GM18951 (cell line): ENCODE measurements around the gene LRP6.
"Not testable (repeated sequence)": the region's sequence is repeated elsewhere in the genome, so short reads cannot be mapped to it uniquely, and the experiment has no call there.

Experiments used
- POLR2A ChIP-seq: IDR thresholded peaks from 4 replicates; pipeline ENCODE4 v1.6.1; 2011; ENCODE audit warnings: mild to moderate bottlenecking; ENCODE audit not compliant: insufficient read length, insufficient read depth; ENCODE audit errors: extremely low read depth
- in situ Hi-C: fragments of 300-500 bp; cut with MboI; formaldehyde crosslinking; loops from one replicate; pipeline ENCODE4 v1.12.0; 2022; ENCODE audit warnings: low sequenced_read_pairs, mixed read lengths, inconsistent platforms; ENCODE audit not compliant: unreplicated experiment

Gene LRP6

DNA sequence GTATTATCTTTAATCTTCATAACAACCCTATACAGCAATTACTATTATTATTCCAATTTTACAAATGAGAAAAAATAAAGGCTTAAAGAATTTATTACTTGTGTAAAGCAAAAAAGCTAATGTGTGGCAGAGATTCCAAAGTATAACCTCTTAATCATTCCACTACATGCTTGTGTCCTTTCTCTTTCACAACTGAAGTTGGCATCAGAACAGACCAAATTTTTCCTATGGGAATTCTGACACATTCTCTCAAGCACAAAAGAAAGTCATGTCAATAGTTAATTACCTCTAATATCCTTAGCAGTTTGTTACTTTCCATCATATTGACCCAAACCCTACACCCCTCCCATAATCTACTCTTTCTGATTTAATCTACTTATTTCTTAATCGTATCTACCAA, 109.4 kb downstream of the LRP6 start:
- in situ Hi-C loops, result no loop called here
- no peak for TF ChIP-seq POLR2A

DNA sequence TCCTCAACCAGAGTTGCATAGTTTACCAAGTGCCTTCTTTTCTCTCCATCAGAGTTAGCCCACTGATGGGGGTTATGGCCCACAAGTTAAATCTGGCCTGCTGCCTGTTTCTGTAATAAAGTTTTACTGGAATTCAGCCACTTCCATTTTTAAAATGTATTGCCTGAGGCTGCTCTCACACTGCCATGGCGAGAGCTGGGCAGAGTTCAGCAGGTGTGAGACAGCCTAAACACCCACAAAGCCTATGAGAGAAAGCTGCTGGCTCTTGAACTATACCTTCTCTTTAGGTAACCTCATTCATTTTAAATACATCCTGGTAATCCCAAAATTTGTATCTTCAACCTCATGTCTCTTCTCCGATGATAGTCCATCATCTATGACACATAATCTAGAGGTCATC, 110.0 kb downstream of the LRP6 start:
- in situ Hi-C loops, result no loop called here
- TF ChIP-seq POLR2A, result no peak

DNA sequence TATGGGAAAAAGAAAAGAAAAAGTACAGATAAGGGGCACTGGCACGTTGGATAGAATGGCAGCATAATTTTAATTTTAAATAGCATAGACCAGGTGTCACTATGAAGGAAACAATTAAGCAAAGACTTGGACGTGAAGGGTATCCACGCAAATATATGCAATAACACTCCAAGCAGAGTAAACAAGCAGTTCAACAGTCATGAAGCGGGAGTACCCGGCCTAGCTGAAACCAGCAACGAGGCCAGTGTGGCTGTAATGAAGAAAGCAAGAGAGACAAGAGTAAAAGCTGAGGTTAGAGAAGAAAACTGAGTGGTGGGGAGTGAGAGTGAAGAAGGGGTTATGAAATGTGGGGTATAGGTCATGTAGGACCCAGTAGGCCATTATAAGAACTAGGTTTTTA, 110.7 kb downstream of the LRP6 start:
- no peak for TF ChIP-seq POLR2A
- in situ Hi-C loops, result no loop called here

DNA sequence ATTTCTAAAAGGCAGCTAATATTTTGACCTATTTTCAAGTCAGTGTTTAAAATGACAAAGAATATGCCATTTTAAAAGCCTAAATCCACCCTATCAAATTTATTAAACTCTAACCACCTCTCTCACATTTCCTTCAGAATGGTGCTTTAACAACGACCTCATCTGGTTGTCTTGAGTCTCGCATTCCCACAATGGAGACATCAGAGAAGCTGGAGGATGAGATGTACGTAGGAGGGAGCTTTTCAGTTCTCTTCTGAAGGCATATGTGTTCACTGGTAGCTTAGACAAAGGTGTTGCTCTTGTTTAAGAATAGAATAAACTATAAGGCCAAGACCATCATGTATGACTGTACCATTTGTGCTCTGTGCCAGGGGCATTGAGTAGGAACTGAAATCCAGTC, 113.2 kb downstream of the LRP6 start:
- no peak for TF ChIP-seq POLR2A
- in situ Hi-C loops, result no loop called here

DNA sequence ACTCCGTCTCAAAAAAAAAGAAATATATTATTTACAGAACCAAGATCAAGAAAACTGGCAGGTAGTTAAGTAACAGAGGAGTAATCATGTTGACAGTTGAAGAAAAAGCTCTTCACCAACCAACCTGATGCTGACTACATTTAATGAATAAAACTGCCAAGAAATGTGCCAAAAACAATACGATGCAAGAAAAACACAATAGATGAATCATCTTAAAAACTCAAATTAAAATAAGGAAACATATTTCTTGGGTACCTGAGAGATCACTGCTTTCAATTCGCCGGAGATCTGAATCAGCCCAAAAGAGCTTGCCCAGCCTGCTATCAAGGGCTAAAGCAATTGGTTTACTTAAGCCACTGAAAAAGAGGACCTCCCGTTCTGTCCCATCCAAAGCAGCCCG, 119.7 kb downstream of the LRP6 start:
- in situ Hi-C loops, result no loop called here
- no peak for TF ChIP-seq POLR2A

DNA sequence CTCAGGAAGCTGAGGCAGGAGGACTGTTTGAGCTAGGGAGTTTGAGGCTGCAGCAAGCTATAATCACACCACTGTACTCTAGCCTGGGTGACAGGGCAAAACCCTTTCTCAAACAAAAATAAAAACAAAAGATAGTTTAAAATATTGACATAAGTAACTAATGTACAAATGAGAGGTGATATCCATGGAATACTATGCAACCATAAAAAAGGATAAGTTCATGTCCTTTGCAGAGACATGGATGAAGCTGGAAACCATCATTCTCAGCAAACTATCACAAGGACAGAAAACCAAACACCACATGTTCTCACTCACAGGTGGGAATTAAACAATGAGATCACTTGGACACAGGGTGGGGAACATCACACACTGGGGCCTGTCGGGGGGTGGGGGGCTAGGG, 122.3 kb downstream of the LRP6 start:
- in situ Hi-C loops, result not testable (repeated sequence)

DNA sequence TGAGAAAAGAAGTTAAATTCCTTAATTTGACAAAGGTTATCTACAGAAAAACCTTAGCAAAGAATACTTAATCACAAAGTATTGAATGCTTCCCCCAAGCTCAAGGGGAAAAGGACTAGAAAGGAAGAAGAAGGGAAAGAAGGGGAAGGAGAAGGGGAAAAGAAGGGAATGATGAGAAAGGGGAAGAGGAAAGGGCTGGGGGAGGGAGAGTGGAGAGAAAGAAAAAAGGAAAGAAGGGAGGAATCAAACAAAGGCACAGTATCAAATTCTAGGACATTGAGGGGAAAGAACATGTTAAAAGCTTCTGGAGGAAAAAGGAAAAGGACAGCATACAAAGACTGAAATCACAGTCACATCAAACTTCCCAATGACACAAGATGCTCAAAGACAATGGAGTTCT, 125.8 kb downstream of the LRP6 start:
- in situ Hi-C loops, result no loop called here
- no peak for TF ChIP-seq POLR2A

DNA sequence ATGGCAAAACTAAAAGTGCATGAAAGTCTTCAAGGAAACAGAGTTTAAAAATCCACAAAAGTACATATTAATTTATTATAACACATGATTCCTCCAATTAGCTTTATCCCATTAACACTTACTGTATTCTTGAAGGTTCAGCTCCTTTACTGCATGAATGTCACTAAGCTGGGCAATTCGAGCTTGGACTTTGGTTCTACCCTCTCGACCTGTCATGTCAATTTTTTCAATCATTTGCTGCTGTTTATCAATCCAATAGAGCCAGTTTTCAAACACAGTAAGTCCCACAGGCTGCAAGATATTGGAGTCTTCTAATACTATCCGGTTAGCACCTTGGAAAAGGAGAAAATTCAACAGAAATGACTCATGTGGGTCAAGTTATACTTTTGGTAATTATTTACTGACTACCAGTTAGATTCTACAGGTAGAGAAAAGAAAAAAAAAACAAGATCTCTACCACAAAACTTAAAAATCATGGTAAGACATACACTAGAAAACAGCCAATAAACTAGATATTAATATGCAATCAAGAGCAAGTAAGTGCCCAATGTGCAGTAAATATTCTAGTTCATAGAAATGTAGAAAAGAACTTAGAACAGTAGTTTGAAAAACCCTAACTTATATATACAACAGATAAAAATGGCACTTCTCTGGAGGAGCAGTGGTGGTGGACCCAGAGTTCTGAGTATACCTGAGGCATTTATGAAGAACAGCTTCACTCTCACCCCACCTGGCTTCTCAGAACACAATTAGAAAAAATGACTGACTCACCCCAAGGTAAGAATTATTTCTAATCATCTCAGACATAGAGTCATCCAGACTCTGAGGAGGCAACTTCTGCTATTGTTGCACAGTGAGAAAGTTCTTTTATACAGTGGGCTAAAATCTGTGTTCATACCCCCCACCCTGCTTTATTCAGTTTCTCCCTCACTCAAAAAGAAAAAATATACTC, 128.4 kb downstream of the LRP6 start:
- in situ Hi-C loops, result no loop called here
- no peak for TF ChIP-seq POLR2A

DNA sequence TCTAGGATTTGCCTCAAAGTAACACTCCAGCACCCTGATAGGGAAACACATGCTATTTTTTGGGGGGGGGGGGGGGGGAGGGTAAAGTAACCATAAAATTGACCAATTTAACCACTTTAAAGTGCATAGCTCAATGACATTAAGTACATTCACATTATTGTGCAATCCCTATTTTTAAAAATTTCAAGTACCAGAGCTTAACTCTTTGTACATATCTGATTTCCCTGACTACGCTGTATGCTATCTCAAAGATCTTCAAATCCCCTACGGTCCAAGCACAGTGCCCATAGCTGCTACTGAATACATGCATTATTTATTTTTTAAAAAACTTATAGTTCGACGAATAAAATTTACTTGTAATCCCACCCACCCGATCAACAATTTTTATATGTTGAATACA, 133.1 kb downstream of the LRP6 start:
- in situ Hi-C loops, result no loop called here
- no peak for TF ChIP-seq POLR2A

DNA sequence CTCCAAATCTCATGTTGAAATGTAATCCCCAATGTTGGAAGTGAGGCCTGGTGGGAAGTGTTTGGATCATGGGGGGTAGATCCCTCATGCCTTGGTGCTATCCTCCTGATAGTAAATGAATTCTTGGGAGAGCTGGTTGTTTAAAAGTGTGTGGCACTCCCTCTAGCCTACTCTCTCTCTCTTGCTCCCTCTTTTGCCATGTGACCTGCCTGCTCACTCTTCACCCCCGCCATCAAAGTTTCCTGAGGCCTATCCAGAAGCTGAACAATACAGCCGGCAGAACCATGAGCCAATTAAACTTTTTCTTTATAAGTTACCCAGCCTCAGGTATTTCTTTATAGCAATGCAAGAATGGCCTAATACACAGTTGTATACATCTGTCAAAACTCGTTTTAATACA, 133.6 kb downstream of the LRP6 start:
- TF ChIP-seq POLR2A, result no peak
- in situ Hi-C loops, result no loop called here

DNA sequence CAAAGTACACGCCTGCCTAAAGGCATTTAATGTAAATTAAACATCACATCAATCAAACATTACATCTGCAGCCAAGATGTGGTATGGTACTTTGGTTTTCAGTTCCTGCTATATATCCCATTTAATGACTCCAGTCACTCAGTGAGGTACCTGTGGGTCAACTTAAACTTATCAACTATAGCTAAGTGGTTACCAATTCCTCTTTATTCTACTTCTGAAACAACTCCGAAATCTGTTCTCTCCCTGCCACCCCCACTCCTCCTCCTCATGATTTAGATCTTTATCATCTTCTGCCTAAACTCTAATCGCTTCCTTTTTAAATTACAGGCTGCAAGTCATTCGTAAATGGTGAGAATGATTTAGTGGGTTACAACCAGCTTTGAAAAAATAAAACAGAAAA, 138.2 kb downstream of the LRP6 start:
- in situ Hi-C loops, result no loop called here
- TF ChIP-seq POLR2A, result no peak

DNA sequence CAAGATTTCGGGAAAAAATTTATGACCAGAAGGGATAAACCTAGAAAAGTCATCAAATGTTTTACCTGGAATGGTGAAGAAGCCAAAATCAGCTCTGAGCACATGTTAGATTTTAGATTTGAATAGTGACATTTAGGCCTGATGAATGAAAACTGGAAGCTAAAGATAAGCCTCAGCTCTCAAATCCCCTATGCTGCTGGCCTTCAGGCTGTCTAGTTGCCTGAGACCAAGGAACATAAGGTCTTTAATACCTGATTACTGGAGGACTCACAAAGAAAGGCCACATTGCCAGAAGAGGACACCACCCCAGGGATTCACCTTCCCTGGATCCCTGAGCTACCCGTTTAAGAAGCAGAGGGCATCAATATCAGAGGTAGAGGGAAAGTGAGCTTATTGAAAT, 139.5 kb downstream of the LRP6 start:
- no peak for TF ChIP-seq POLR2A

DNA sequence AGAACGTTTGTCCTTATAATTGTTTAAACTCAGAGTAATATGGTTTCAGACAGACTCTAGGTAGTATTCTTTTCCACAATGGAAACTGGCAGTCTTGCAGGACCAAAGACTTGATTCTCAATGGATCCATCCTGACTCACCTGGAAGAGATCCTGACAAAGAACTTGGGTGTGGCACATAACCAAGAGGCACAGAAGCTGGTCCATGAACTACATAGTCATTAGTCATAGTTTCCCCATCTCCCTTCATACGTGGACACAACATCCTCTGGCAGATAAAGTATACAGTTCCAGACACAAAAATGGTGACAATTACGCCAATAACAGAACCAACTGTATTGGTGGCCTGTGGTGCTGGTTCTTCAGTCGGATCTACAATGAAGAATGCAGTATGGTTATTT, 140.3 kb downstream of the LRP6 start:
- in situ Hi-C loops, result no loop called here
- no peak for TF ChIP-seq POLR2A

More for the DNA sequence above, 139.5 kb downstream of the LRP6 start:
- in situ Hi-C loops, result no loop called here

DNA sequence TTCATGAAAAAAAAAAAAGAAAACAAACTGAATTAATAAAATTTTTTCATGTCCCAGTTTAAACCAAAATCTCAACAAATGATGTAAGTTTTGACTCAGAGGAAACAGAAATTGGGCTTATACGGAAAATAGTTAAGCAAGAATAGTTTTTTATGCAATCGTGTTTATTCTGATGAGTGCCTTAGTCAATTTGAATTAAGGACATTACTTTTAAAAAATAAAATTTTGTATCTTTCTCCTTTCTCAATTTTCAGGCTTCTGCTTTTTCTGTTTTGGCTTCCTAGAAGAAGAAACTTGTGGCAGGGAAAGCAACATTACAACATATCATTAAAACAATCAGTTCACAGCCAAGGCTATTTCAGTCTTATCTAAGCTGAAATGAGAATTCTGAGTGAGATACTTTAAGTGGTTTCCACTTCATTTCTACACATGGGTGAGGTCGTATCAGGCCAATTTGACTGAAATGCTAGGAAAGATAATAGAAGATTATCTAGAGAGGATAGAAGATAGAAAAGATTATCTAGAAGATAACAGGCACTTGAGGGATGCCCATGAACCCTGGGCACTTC, 143.7 kb downstream of the LRP6 start:
- TF ChIP-seq POLR2A, result no peak
- in situ Hi-C loops, result no loop called here
